H9 (cell line): ENCODE results near the gene SRPX. TPM values are rescaled to one million over a fixed set of nuclear protein-coding genes. Genes with fewer than 3 reads are reported as not detected.

Experiments used
- DNase-seq: peaks from one replicate; pipeline ENCODE4 v3.0.0-alpha.2; 2017
- H2AFZ ChIP-seq: one replicate; pipeline ENCODE4 v1.6.1; 2013; ENCODE audit warnings: mild to moderate bottlenecking, low read length, control low read depth, moderate library complexity
- H2AK5ac ChIP-seq: 2 replicates; pipeline ENCODE4 v1.6.1; 2013; ENCODE audit warnings: low read length, control low read depth, mixed read lengths; ENCODE audit not compliant: insufficient read length
- H2BK120ac ChIP-seq: one replicate; pipeline ENCODE4 v1.6.1; 2013; ENCODE audit warnings: low read depth, mild to moderate bottlenecking, low read length, control low read depth, inconsistent platforms; ENCODE audit not compliant: poor library complexity, severe bottlenecking
- H2BK12ac ChIP-seq: 2 replicates; pipeline ENCODE4 v1.6.1; 2013; ENCODE audit warnings: low read length, control low read depth, mixed read lengths, low read depth; ENCODE audit not compliant: insufficient read length
- H2BK15ac ChIP-seq: 2 replicates; pipeline ENCODE4 v1.6.1; 2013; ENCODE audit warnings: low read depth, low read length, control low read depth
- H2BK20ac ChIP-seq: one replicate; pipeline ENCODE4 v1.6.1; 2013; ENCODE audit warnings: low read depth, mild to moderate bottlenecking, low read length, control low read depth, inconsistent platforms; ENCODE audit not compliant: poor library complexity, severe bottlenecking
- H2BK5ac ChIP-seq: 2 replicates; pipeline ENCODE4 v1.6.1; 2013; ENCODE audit warnings: low read length, control low read depth, mixed read lengths; ENCODE audit not compliant: insufficient read length
- H3K14ac ChIP-seq: 2 replicates; pipeline ENCODE4 v1.6.1; 2013; ENCODE audit warnings: low read length, control low read depth; ENCODE audit not compliant: insufficient read depth
- H3K18ac ChIP-seq: 2 replicates; pipeline ENCODE4 v1.6.1; 2013; ENCODE audit warnings: low read depth, mild to moderate bottlenecking, mixed read lengths, low read length, control low read depth; ENCODE audit not compliant: insufficient read length
- H3K23ac ChIP-seq: 2 replicates; pipeline ENCODE4 v1.6.1; 2013; ENCODE audit warnings: low read length, control low read depth, mixed read lengths, low read depth; ENCODE audit not compliant: insufficient read length
- H3K23me2 ChIP-seq: 2 replicates; pipeline ENCODE4 v1.6.1; 2013; ENCODE audit warnings: low read depth, mild to moderate bottlenecking, mixed read lengths, low read length, control low read depth; ENCODE audit not compliant: insufficient read length, poor library complexity, severe bottlenecking
- H3K27ac ChIP-seq: 2 replicates; pipeline ENCODE4 v1.5.1; 2013; ENCODE audit warnings: low read length, control low read depth, mixed read lengths, low read depth; ENCODE audit not compliant: insufficient read length
- H3K27me3 ChIP-seq: 2 replicates; pipeline ENCODE4 v1.6.1; 2013; ENCODE audit warnings: low read length, control low read depth, inconsistent platforms; ENCODE audit not compliant: insufficient read depth
- H3K4ac ChIP-seq: 2 replicates; pipeline ENCODE4 v1.6.1; 2013; ENCODE audit warnings: low read depth, mild to moderate bottlenecking, control low read depth, inconsistent platforms, low read length, moderate library complexity
- H3K4me1 ChIP-seq: 2 replicates; pipeline ENCODE4 v1.6.1; 2013; ENCODE audit warnings: low read length, control low read depth, inconsistent platforms; ENCODE audit not compliant: insufficient read depth
- H3K4me2 ChIP-seq: 2 replicates; pipeline ENCODE4 v1.6.1; 2013; ENCODE audit warnings: low read length, control low read depth, mixed read lengths; ENCODE audit not compliant: insufficient read length, insufficient read depth
- H3K56ac ChIP-seq: 2 replicates; pipeline ENCODE4 v1.6.1; 2013; ENCODE audit warnings: low read depth, mild to moderate bottlenecking, mixed read lengths, low read length, control low read depth; ENCODE audit not compliant: insufficient read length
- H3K79me1 ChIP-seq: 2 replicates; pipeline ENCODE4 v1.6.1; 2013; ENCODE audit warnings: low read depth, mild to moderate bottlenecking, moderate library complexity, low read length, control low read depth, inconsistent platforms; ENCODE audit not compliant: insufficient read depth, poor library complexity, severe bottlenecking
- H3K79me2 ChIP-seq: 2 replicates; pipeline ENCODE4 v1.6.1; 2013; ENCODE audit warnings: low read length, control low read depth, inconsistent platforms; ENCODE audit not compliant: insufficient read depth
- H3K9ac ChIP-seq: 2 replicates; pipeline ENCODE4 v1.6.1; 2013; ENCODE audit warnings: low read length, control low read depth, mixed read lengths; ENCODE audit not compliant: insufficient read length; ENCODE audit errors: extremely low read depth
- H3K9me3 ChIP-seq: one replicate; pipeline ENCODE4 v1.6.1; 2013; ENCODE audit warnings: low read depth, low read length, inconsistent platforms; ENCODE audit not compliant: control insufficient read depth
- H3T11ph ChIP-seq: one replicate; pipeline ENCODE4 v1.6.1; 2013; ENCODE audit warnings: mild to moderate bottlenecking, low read length, control low read depth, inconsistent platforms
- H4K20me1 ChIP-seq: one replicate; pipeline ENCODE4 v1.6.1; 2013; ENCODE audit not compliant: control insufficient read depth, insufficient read length, insufficient read depth
- H4K5ac ChIP-seq: 2 replicates; pipeline ENCODE4 v1.6.1; 2013; ENCODE audit warnings: low read depth, mild to moderate bottlenecking, mixed read lengths, low read length, control low read depth; ENCODE audit not compliant: insufficient read length
- H4K8ac ChIP-seq: replicated peaks from 2 replicates; pipeline ENCODE4 v1.6.1; 2013; ENCODE audit warnings: low read length, control low read depth, mixed read lengths, low read depth; ENCODE audit not compliant: insufficient read length
- H4K91ac ChIP-seq: 2 replicates; pipeline ENCODE4 v1.6.1; 2013; ENCODE audit warnings: low read depth, mild to moderate bottlenecking, moderate library complexity, mixed read lengths, low read length, control low read depth; ENCODE audit not compliant: insufficient read length
- H3K27ac Mint-ChIP-seq, 3 experiments: 2 replicates in 2 of 3; 3 replicates in 1 of 3; pipeline ENCODE4 v1.8.0; 2020 to 2021; ENCODE audit warnings: mixed read lengths in 3 of 3, mild to moderate bottlenecking in 1 of 3, moderate library complexity in 1 of 3
- H3K27me3 Mint-ChIP-seq: 2 replicates; pipeline ENCODE4 v1.8.0; 2021; ENCODE audit warnings: low read depth, mild to moderate bottlenecking, moderate library complexity, mixed read lengths
- H3K36me3 Mint-ChIP-seq, 3 experiments: 2 replicates in 2 of 3; 3 replicates in 1 of 3; pipeline ENCODE4 v1.8.0; 2020 to 2021; ENCODE audit warnings: low read depth in 3 of 3, mixed read lengths in 3 of 3; ENCODE audit not compliant: insufficient read depth in 1 of 3
- H3K4me1 Mint-ChIP-seq, 2 experiments: 2 replicates each; pipeline ENCODE4 v1.8.0; 2020; ENCODE audit warnings: mixed read lengths in 2 of 2
- H3K4me3 Mint-ChIP-seq, 2 experiments: 2 replicates in 1 of 2; 3 replicates in 1 of 2; pipeline ENCODE4 v1.8.0; 2020 to 2021; ENCODE audit warnings: mild to moderate bottlenecking in 2 of 2, mixed read lengths in 2 of 2, moderate library complexity in 1 of 2
- H3K9me3 Mint-ChIP-seq, 2 experiments: 2 replicates in 1 of 2; 3 replicates in 1 of 2; pipeline ENCODE4 v1.8.0; 2020; ENCODE audit warnings: mild to moderate bottlenecking in 2 of 2, mixed read lengths in 2 of 2, moderate library complexity in 1 of 2
- WGBS: extraction: QIAGEN DNeasy Blood & Tissue Kit; methylation state at CpG from one replicate; pipeline ENCODE4 v1.1.7; 2013; ENCODE audit warnings: missing lambda C conversion rate, low lambda C conversion rate, mixed read lengths; ENCODE audit not compliant: insufficient read length; ENCODE audit errors: extremely low coverage; 5-methylcytosine and 5-hydroxymethylcytosine counted together
- total RNA-seq: library from RNA; stranded (reverse); gene quantifications from 2 replicates; pipeline ENCODE4 v1.2.1, GENCODE V29; 2021
- TF ChIP-seq, protein P1 (sequence below): fragments of 200-600 bp; sonication (generic); conservative IDR thresholded peaks from 3 replicates; pipeline ENCODE4 v1.8.0; 2021; ENCODE audit warnings: antibody characterized with exemption, mild to moderate bottlenecking

SRPX gene
- total RNA-seq, 1 experiment from 2014 or later, result 2.8 TPM

DNA sequence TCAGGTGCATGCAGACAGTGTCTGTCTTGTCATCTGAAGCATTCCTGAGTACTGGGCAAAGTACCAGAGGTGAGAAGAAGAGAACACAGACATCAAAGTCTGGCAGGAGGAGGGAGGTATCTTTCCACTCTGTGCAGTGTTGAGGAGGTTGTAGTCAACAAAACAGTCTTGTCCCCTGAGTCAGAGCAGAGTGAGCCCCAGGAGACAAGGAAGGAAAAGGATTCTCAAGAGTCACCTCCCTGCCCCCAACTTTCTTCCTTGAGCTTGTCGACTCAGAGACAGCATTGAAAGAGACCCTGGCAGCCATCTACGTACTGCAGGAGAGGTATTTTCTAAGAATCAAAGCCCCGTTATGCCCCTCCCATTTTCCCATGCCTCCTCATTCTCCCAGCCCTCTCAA, 4.4 kb upstream of the SRPX start:
- TF ChIP-seq, protein P1, sequence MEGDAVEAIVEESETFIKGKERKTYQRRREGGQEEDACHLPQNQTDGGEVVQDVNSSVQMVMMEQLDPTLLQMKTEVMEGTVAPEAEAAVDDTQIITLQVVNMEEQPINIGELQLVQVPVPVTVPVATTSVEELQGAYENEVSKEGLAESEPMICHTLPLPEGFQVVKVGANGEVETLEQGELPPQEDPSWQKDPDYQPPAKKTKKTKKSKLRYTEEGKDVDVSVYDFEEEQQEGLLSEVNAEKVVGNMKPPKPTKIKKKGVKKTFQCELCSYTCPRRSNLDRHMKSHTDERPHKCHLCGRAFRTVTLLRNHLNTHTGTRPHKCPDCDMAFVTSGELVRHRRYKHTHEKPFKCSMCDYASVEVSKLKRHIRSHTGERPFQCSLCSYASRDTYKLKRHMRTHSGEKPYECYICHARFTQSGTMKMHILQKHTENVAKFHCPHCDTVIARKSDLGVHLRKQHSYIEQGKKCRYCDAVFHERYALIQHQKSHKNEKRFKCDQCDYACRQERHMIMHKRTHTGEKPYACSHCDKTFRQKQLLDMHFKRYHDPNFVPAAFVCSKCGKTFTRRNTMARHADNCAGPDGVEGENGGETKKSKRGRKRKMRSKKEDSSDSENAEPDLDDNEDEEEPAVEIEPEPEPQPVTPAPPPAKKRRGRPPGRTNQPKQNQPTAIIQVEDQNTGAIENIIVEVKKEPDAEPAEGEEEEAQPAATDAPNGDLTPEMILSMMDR, result no peak
- no peak overlapping the region for H4K8ac ChIP-seq
- H2AFZ ChIP-seq, result no peak overlapping the region
- H2BK12ac ChIP-seq, result no peak overlapping the region
- peaks cover 63 to 70% of the 10 kb centered on the region in 2 experiments for H3K9me3 Mint-ChIP-seq
- no peak overlapping the region for H4K5ac ChIP-seq
- no peak overlapping the region for H3K56ac ChIP-seq
- H3K27me3 Mint-ChIP-seq, result peaks cover 31% of the 10 kb centered on the region
- H3K27ac ChIP-seq, result no peak overlapping the region
- peaks cover 9% of the 10 kb centered on the region for H3K23me2 ChIP-seq
- DNase-seq, result no peak
- no peaks in the 10 kb centered on the region; the same call in 1 of the 2 replicates for H3K4me1 ChIP-seq
- H3K14ac ChIP-seq, result no peak overlapping the region
- H3K27ac Mint-ChIP-seq, result no peak overlapping the region
- no peak overlapping the region for H4K91ac ChIP-seq
- H3K23ac ChIP-seq, result no peak overlapping the region
- no peak overlapping the region for H3K4me3 Mint-ChIP-seq
- no peaks in the 10 kb centered on the region for H3K79me1 ChIP-seq
- H3K36me3 Mint-ChIP-seq, result no peaks in the 10 kb centered on the region; a peak in 1 of 7 replicates
- no peak overlapping the region for H3K4me2 ChIP-seq
- no peak overlapping the region for H3K9ac ChIP-seq
- no peak overlapping the region for H2BK15ac ChIP-seq
- no peaks in the 10 kb centered on the region for H3K79me2 ChIP-seq
- no peaks in the 10 kb centered on the region for H3K9me3 ChIP-seq
- no peaks in the 10 kb centered on the region for H4K20me1 ChIP-seq
- H2AK5ac ChIP-seq, result no peak overlapping the region
- WGBS, result no CpG with 5 or more reads among the region's 3 CpGs
- H3K4me1 Mint-ChIP-seq, result peaks cover 8 to 15% of the 10 kb centered on the region in 2 experiments; a peak in 3 of 4 replicates
- H2BK120ac ChIP-seq, result no peak overlapping the region
- no peak overlapping the region for H3K4ac ChIP-seq
- no peak overlapping the region for H2BK5ac ChIP-seq
- H3K27me3 ChIP-seq, result peaks cover 13% of the 10 kb centered on the region; the same call in 1 of the 2 replicates
- no peak overlapping the region for H3K18ac ChIP-seq
- no peak overlapping the region for H3T11ph ChIP-seq
- H2BK20ac ChIP-seq, result no peak overlapping the region
